SK-N-SH treated with all-trans-retinoic acid at 6 μM for 48 hours (cell line): Measurements from ENCODE around the gene AFF1.

ENCODE experiments used
- ATAC-seq: fragments of 200-7000 bp; cut with Tn5 transposase; 3 replicates; pipeline ENCODE4 v1.9.1; 2020; ENCODE audit warnings: mild to moderate bottlenecking, moderate library complexity
- ARNTL ChIP-seq: fragments of 450-650 bp; formaldehyde crosslinking; IDR thresholded peaks from 2 replicates; pipeline ENCODE4 v1.5.0; 2020; ENCODE audit warnings: low read depth, mild to moderate bottlenecking, moderate library complexity, borderline replicate concordance
- BACH2 ChIP-seq: fragments of 250-450 bp; sonication (Bioruptor Pico); IDR thresholded peaks from 2 replicates; pipeline ENCODE4 v1.9.0; 2021; ENCODE audit warnings: mild to moderate bottlenecking, borderline replicate concordance
- CREB5 ChIP-seq: fragments of 250-450 bp; sonication (Bioruptor Pico); IDR thresholded peaks from 2 replicates; pipeline ENCODE4 v1.5.1; 2020; ENCODE audit warnings: low read depth, mild to moderate bottlenecking, moderate library complexity
- CSDC2 ChIP-seq: fragments of 250-450 bp; sonication (Bioruptor Pico); IDR thresholded peaks from 2 replicates; pipeline ENCODE4 v1.5.0; 2020; ENCODE audit warnings: mild to moderate bottlenecking, moderate library complexity
- ESRRG ChIP-seq: fragments of 250-450 bp; sonication (Bioruptor Pico); IDR thresholded peaks from 2 replicates; pipeline ENCODE4 v1.6.1; 2021; ENCODE audit warnings: mild to moderate bottlenecking
- GLIS3 ChIP-seq: fragments of 250-450 bp; sonication (Bioruptor Pico); IDR thresholded peaks from 2 replicates; pipeline ENCODE4 v1.5.0; 2020; ENCODE audit warnings: mild to moderate bottlenecking, moderate library complexity
- ISL1 ChIP-seq: fragments of 250-450 bp; sonication (Bioruptor Pico); IDR thresholded peaks from 2 replicates; pipeline ENCODE4 v2.1.2; 2022; ENCODE audit warnings: mild to moderate bottlenecking, moderate library complexity
- OSR1 ChIP-seq: fragments of 250-450 bp; sonication (Bioruptor Pico); IDR thresholded peaks from 2 replicates; pipeline ENCODE4 v1.8.0; 2022; ENCODE audit warnings: moderate library complexity, mild to moderate bottlenecking, inconsistent platforms
- PATZ1 ChIP-seq: fragments of 250-450 bp; sonication (Bioruptor Pico); IDR thresholded peaks from 2 replicates; pipeline ENCODE4 v1.8.0; 2020; ENCODE audit warnings: mild to moderate bottlenecking, moderate library complexity, borderline replicate concordance
- POU6F1 ChIP-seq: fragments of 250-450 bp; sonication (Bioruptor Pico); IDR thresholded peaks from 2 replicates; pipeline ENCODE4 v1.8.0; 2021; ENCODE audit warnings: low read depth, mild to moderate bottlenecking, moderate library complexity, borderline replicate concordance
- PPARA ChIP-seq: fragments of 250-450 bp; sonication (Bioruptor Pico); IDR thresholded peaks from 2 replicates; pipeline ENCODE4 v1.5.0; 2020; ENCODE audit warnings: mild to moderate bottlenecking, borderline replicate concordance
- RARB ChIP-seq: fragments of 250-450 bp; sonication (Bioruptor Pico); IDR thresholded peaks from 2 replicates; pipeline ENCODE4 v1.8.0; 2021; ENCODE audit warnings: mild to moderate bottlenecking, moderate library complexity
- SNAI2 ChIP-seq: fragments of 250-450 bp; sonication (Bioruptor Pico); IDR thresholded peaks from 2 replicates; pipeline ENCODE4 v1.5.0; 2020; ENCODE audit warnings: mild to moderate bottlenecking, moderate library complexity
- TCF4 ChIP-seq: fragments of 250-450 bp; sonication (Bioruptor Pico); IDR thresholded peaks from 2 replicates; pipeline ENCODE4 v1.8.0; 2021; ENCODE audit warnings: mild to moderate bottlenecking, moderate library complexity, borderline replicate concordance
- TOX ChIP-seq: fragments of 250-450 bp; sonication (Bioruptor Pico); IDR thresholded peaks from 2 replicates; pipeline ENCODE4 v1.8.0; 2021; ENCODE audit warnings: mild to moderate bottlenecking, moderate library complexity, borderline replicate concordance
- TSHZ2 ChIP-seq: fragments of 250-450 bp; sonication (Bioruptor Pico); IDR thresholded peaks from 2 replicates; pipeline ENCODE4 v1.5.0; 2020; ENCODE audit warnings: mild to moderate bottlenecking, moderate library complexity
- ZC3H10 ChIP-seq: fragments of 250-450 bp; sonication (Bioruptor Pico); IDR thresholded peaks from 2 replicates; pipeline ENCODE4 v1.5.1; 2021; ENCODE audit warnings: mild to moderate bottlenecking, moderate library complexity
- ZFP3 ChIP-seq: fragments of 250-450 bp; sonication (Bioruptor Pico); IDR thresholded peaks from 2 replicates; pipeline ENCODE4 v1.5.0; 2020; ENCODE audit warnings: mild to moderate bottlenecking, moderate library complexity
- ZFP30 ChIP-seq: fragments of 450-650 bp; formaldehyde crosslinking; IDR thresholded peaks from 2 replicates; pipeline ENCODE4 v1.5.0; 2022; ENCODE audit warnings: mild to moderate bottlenecking, moderate library complexity
- ZNF565 ChIP-seq: fragments of 450-650 bp; formaldehyde crosslinking; conservative IDR thresholded peaks from 2 replicates; pipeline ENCODE4 v1.5.0; 2020; ENCODE audit warnings: low read depth, mild to moderate bottlenecking, moderate library complexity
- ZNF70 ChIP-seq: fragments of 450-650 bp; formaldehyde crosslinking; IDR thresholded peaks from 2 replicates; pipeline ENCODE4 v1.5.0; 2020; ENCODE audit warnings: mild to moderate bottlenecking, moderate library complexity

AFF1 gene

GRCh38 chr4:86934771-86935565 lies at the start of gene AFF1:
AFF1 (plus strand) TSS chr4:86935011; CDS start chr4:86948534, 13,523 bp downstream.
- TF ChIP-seq ZFP3 (CRISPR knock-in tag) = peak; percentile 31; the same call in 1 of the 2 replicates
- TF ChIP-seq TCF4 (CRISPR knock-in tag) = no peak
- peak; percentile 89 for ATAC-seq

GRCh38 chr4:86890790-86891189 lies 44.0 kb upstream of the AFF1 start:
- no peak for ATAC-seq
- no peak for TF ChIP-seq PPARA (CRISPR knock-in tag)

GRCh38 chr4:86891762-86892635 lies 42.8 kb upstream of the AFF1 start, which contains the start of gene C4orf36:
C4orf36 (minus strand) TSS chr4:86892422; CDS start chr4:86891520, 902 bp downstream.
- no peak for TF ChIP-seq ZNF70 (CRISPR knock-in tag)
- no peak for TF ChIP-seq POU6F1 (CRISPR knock-in tag)
- peak; percentile 9; the same call in 1 of the 2 replicates for TF ChIP-seq TSHZ2 (CRISPR knock-in tag)
- TF ChIP-seq ZFP3 (CRISPR knock-in tag) = 0 out of 2 replicates have a peak, but pooled peaks have one; percentile 69
- no peak for TF ChIP-seq GLIS3 (CRISPR knock-in tag)
- TF ChIP-seq PPARA (CRISPR knock-in tag) = no peak
- no peak for TF ChIP-seq ARNTL (CRISPR knock-in tag)
- TF ChIP-seq TCF4 (CRISPR knock-in tag) = no peak; the same call in 1 of the 2 replicates
- TF ChIP-seq ZFP30 (CRISPR knock-in tag) = no peak
- TF ChIP-seq ISL1 (CRISPR knock-in tag) = no peak
- no peak for TF ChIP-seq CSDC2 (CRISPR knock-in tag)
- no peak for TF ChIP-seq ESRRG (CRISPR knock-in tag)
- no peak for TF ChIP-seq BACH2 (CRISPR knock-in tag)
- TF ChIP-seq, all 23 proteins: peak for 2
- peak; percentile 86 for ATAC-seq

GRCh38 chr4:86892636-86892960 lies 42.2 kb upstream of the AFF1 start:
- ATAC-seq = peak; percentile 62
- TF ChIP-seq TOX (CRISPR knock-in tag) = no peak
- TF ChIP-seq RARB (CRISPR knock-in tag) = no peak
- no peak for TF ChIP-seq PPARA (CRISPR knock-in tag)
- TF ChIP-seq ESRRG (CRISPR knock-in tag) = no peak
- TF ChIP-seq OSR1 (CRISPR knock-in tag) = no peak
- TF ChIP-seq SNAI2 (CRISPR knock-in tag) = no peak
- TF ChIP-seq POU6F1 (CRISPR knock-in tag) = no peak
- no peak for TF ChIP-seq TCF4 (CRISPR knock-in tag)
- no peak for TF ChIP-seq ZFP3 (CRISPR knock-in tag)
- no peak for TF ChIP-seq ZNF70 (CRISPR knock-in tag)
- TF ChIP-seq PATZ1 (CRISPR knock-in tag) = no peak
- TF ChIP-seq CREB5 = no peak
- no peak for TF ChIP-seq ZC3H10 (CRISPR knock-in tag)
- TF ChIP-seq ZNF565 = no peak
